Stomach (tissue), 9 donors: ENCODE data around the gene KRAS. TPM values are rescaled to one million over a fixed set of nuclear protein-coding genes. Genes with fewer than 3 reads are reported as not detected.

Experiments
- DNase-seq, 2 donors: peaks; one replicate each; pipeline versions ENCODE4 v3.0.0 to v3.0.0-alpha.2; 2013 to 2019
- H3K27ac ChIP-seq, 5 donors: fragments of 200-600 bp in 4 of 5; sonication (generic) in 4 of 5; one replicate each; pipeline ENCODE4 v1.5.1; 2013 to 2019; ENCODE audit warnings: mild to moderate bottlenecking in 1 of 5, moderate library complexity in 1 of 5
- H3K27me3 ChIP-seq, 3 donors: fragments of 200-600 bp; sonication (generic); one replicate each; pipeline ENCODE4 v1.5.1; 2017 to 2019; ENCODE audit warnings: mixed run types in 1 of 3
- H3K36me3 ChIP-seq, 4 donors: fragments of 200-600 bp; sonication (generic); 1 replicate in 3 of 4; 2 replicates in 1 of 4; pipeline ENCODE4 v1.5.1; 2016 to 2019
- H3K4me1 ChIP-seq, 4 donors: fragments of 200-600 bp; sonication (generic); one replicate each; pipeline ENCODE4 v1.5.1; 2016 to 2019
- H3K4me3 ChIP-seq, 4 donors: fragments of 200-600 bp; sonication (generic) in 3 of 4; one replicate each; pipeline ENCODE4 v1.5.1; 2016 to 2019; ENCODE audit warnings: mild to moderate bottlenecking in 1 of 4
- H3K9me3 ChIP-seq, 4 donors: fragments of 200-600 bp; sonication (generic); one replicate each; pipeline ENCODE4 v1.5.1; 2016 to 2019
- EP300 ChIP-seq: sonication (generic); formaldehyde crosslinking; IDR thresholded peaks from one replicate; pipeline ENCODE4 v1.6.1; 2017; ENCODE audit warnings: antibody characterized with exemption
- POLR2A ChIP-seq, 4 donors: fragments of 450-650 bp; IDR thresholded peaks; one replicate each; pipeline ENCODE4 v1.6.1; 2016; ENCODE audit warnings: antibody characterized with exemption in 4 of 4, control low read depth in 2 of 4, mild to moderate bottlenecking in 1 of 4, moderate library complexity in 1 of 4
- POLR2AphosphoS5 ChIP-seq, 3 donors: sonication (generic); formaldehyde crosslinking; IDR thresholded peaks; one replicate each; pipeline ENCODE4 v1.6.1; 2016; ENCODE audit warnings: antibody characterized with exemption in 3 of 3
- WGBS, 5 donors: extraction: QIAGEN DNeasy Blood & Tissue Kit in 3 of 5; methylation state at CpG; one replicate each; pipeline versions ENCODE4 v1.1.5 to v1.1.7; 2013 to 2018; 5-methylcytosine and 5-hydroxymethylcytosine counted together
- intact Hi-C: fragments of 100-400 bp; cut with DNase I; formaldehyde crosslinking; loops from one replicate; pipeline ENCODE4 v1.15.1; 2023; ENCODE audit warnings: low total_unique reads
- polyA plus RNA-seq, 3 donors: library from polyadenylated mRNA; stranded (reverse); fragments of 200-250 nt; gene quantifications; one replicate each; pipeline ENCODE4 v1.2.3, GENCODE V29; 2013
- total RNA-seq, 5 donors: library from RNA; depleted of rRNA; stranded (reverse); fragments of >200 nt; gene quantifications; one replicate each; pipeline versions ENCODE4 v1.1.0 to v1.2.3, GENCODE V29; 2014 to 2016
- TF ChIP-seq, protein P1 (sequence below), 7 experiments: fragments of 450-650 bp in 4 of 7; fragments of 200-600 bp in 3 of 7; sonication (generic) in 3 of 7; IDR thresholded peaks; one replicate each; pipeline ENCODE4 v1.5.1; 2016 to 2019; ENCODE audit warnings: antibody characterized with exemption in 7 of 7, control low read depth in 2 of 7, mild to moderate bottlenecking in 1 of 7
- donor health status: healthy with polysubstance abuse.
- donor health status: Bipolar disorder and iron deficiency.
- donor health status: healthy.

KRAS gene
- total and polyA plus RNA-seq, 8 donors = 6.6 to 75.3 (median 17.6) TPM

DNA sequence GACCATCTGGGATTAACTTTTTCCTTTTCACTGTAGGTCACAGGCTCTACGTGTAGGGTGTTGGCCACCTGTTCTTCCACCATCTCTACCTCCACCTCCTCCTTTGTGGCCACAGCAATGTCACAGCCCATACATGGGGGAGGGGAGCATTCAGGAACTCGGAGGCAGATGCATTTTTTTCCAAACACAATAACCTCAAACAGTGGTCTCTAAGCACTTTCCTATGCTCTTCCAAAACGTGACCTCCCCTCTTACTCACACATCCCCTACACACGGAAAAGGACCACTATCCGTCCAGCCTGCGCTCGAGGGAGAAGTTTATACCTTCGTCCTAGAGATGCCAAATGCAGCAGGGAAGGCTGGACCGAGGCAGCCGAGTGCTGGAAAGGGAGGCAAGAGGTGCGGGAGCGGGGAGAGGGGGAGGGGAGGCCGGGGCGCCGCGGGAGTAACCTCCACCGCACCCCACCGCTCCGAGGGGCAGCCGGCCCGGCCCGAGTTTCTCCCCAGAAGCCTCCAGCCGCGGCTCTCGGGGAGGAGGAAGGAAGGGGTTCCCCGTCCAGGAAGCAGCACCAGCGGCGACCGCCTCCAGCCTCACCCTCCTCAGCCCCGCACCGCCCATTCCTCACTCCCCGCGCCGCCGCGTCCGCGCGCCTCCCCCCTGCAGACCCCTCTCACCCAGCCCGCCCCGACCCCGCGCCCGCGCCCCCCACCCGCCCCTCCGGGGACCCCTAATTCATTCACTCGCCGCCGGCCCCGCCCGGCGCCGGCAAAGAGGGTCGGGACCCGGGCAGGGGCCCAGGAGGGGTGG is 594 bp downstream of the KRAS start:
- TF ChIP-seq POLR2AphosphoS5 (IDR thresholded peaks at IDR 0.05) (peak in 2 of 3 donors; percentile 34 to 38), EP300 (no peak)
- TF ChIP-seq, protein P1, sequence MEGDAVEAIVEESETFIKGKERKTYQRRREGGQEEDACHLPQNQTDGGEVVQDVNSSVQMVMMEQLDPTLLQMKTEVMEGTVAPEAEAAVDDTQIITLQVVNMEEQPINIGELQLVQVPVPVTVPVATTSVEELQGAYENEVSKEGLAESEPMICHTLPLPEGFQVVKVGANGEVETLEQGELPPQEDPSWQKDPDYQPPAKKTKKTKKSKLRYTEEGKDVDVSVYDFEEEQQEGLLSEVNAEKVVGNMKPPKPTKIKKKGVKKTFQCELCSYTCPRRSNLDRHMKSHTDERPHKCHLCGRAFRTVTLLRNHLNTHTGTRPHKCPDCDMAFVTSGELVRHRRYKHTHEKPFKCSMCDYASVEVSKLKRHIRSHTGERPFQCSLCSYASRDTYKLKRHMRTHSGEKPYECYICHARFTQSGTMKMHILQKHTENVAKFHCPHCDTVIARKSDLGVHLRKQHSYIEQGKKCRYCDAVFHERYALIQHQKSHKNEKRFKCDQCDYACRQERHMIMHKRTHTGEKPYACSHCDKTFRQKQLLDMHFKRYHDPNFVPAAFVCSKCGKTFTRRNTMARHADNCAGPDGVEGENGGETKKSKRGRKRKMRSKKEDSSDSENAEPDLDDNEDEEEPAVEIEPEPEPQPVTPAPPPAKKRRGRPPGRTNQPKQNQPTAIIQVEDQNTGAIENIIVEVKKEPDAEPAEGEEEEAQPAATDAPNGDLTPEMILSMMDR (IDR thresholded peaks at IDR 0.05) = no peak
- peak; percentile 62 to 86 for DNase-seq
- Histone ChIP-seq H3K36me3 (peaks cover 0 to 3% (median 0%) of the 10 kb centered on the region in 4 donors), H3K4me3 (peak overlapping the region; percentile 74 to 100 (median 86)), H3K27ac (peak overlapping the region; percentile 96 to 100 (median 98)), H3K4me1 (peaks cover 7 to 67% (median 44%) of the 10 kb centered on the region in 4 donors), H3K27me3 (no peaks in the 10 kb centered on the region), H3K9me3 (no peaks in the 10 kb centered on the region)
- intact Hi-C loops = loop anchor here (5.0 kb wide), 1 partner anchor 132 kb away; no protein-coding TSS in a partner anchor
- WGBS, 5 donors = 1% methylated on average over 28 to 56 of the region's 56 CpGs

DNA sequence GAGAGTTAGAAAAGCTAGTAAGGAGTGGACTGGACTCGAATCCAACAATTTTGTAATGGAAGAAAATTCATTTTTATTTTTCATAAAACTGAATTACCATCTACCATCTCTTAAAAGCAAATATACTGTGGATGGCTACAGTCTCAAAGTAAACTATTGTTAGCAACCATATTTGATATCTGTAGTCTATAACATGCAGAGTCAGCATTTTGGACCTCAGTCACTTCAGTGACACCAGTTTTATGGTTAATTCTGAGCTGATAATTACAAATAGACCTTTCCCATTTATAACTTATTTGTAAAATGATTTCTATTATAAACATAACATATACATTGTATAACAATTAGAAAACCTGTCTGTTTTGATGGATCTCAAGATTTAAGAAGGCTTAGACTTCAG is 2.0 kb downstream of the KRAS start:
- TF ChIP-seq, protein P1 (IDR thresholded peaks at IDR 0.05) = no peak
- TF ChIP-seq POLR2AphosphoS5 (IDR thresholded peaks at IDR 0.05) = no peak
- no peak for TF ChIP-seq POLR2A (IDR thresholded peaks at IDR 0.05)
- no peak for TF ChIP-seq EP300
- intact Hi-C loops = no loop called here
- Histone ChIP-seq H3K27ac (no peak overlapping the region), H3K27me3 (no peaks in the 10 kb centered on the region), H3K4me1 (peaks cover 5 to 67% (median 38%) of the 10 kb centered on the region in 4 donors), H3K36me3 (peaks cover 0 to 12% (median 2%) of the 10 kb centered on the region in 4 donors), H3K9me3 (no peaks in the 10 kb centered on the region), H3K4me3 (peak overlapping the region in 1 of 4 donors; percentile 74)
- no peak for DNase-seq
- 95 to 100% (median 97%) methylated on average over 1 of the region's 1 CpG for WGBS, 5 donors

DNA sequence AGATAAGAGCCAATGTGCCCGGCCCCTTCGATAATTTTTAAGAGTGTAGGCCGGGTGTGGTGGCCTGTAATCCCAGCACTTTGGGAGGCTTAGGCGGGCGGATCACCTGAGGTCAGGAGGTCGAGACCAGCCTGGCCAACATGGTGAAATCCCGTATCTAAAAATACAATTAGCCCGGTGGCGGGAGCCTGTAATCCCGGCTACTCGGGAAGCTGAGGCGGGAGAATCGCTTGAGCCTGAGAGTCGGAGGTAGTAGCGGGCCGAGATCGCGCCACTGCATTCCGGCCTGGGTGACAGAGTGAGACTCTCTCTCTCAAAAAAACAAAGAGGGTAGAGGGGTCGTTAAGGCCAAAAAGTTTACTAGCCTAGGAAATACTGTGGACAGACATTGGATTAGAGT is 2.6 kb downstream of the KRAS start:
- intact Hi-C loops = no loop called here
- Histone ChIP-seq H3K27me3 (no peaks in the 10 kb centered on the region), H3K27ac (no peak overlapping the region), H3K4me1 (peaks cover 0 to 67% (median 41%) of the 10 kb centered on the region in 4 donors), H3K36me3 (peaks cover 0 to 15% (median 2%) of the 10 kb centered on the region in 4 donors), H3K9me3 (no peaks in the 10 kb centered on the region), H3K4me3 (no peak overlapping the region)
- TF ChIP-seq POLR2AphosphoS5 (IDR thresholded peaks at IDR 0.05) (no peak), POLR2A (IDR thresholded peaks at IDR 0.05) (no peak), EP300 (no peak)
- TF ChIP-seq, protein P1 (IDR thresholded peaks at IDR 0.05) = no peak
- WGBS, 5 donors = 94 to 97% (median 96%) methylated on average over 20 of the region's 20 CpGs
- DNase-seq = no peak

DNA sequence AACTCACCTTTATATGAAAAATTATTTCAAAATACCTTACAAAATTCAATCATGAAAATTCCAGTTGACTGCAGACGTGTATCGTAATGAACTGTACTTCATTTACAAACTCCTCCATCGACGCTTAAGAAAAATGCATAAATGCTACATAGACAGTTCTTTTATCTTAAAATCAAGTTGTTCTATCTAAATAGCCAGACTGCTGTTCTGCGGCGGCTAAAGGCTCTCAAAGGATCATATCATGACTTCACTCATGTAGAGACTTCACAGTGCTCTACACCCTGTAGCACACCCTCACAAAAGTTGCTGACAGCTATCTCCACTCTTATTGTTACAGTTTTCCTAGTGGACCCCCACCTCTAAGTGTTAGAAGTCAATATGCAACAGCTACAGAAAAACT is 5.2 kb downstream of the KRAS start:
- TF ChIP-seq EP300 = no peak
- TF ChIP-seq, protein P1 (IDR thresholded peaks at IDR 0.05) = no peak
- TF ChIP-seq POLR2A (IDR thresholded peaks at IDR 0.05) = no peak
- TF ChIP-seq POLR2AphosphoS5 (IDR thresholded peaks at IDR 0.05) = no peak
- H3K36me3 ChIP-seq = peaks cover 0 to 18% (median 2%) of the 10 kb centered on the region in 4 donors
- no peak for DNase-seq
- intact Hi-C loops = no loop called here
- H3K27me3 ChIP-seq = no peaks in the 10 kb centered on the region
- H3K4me1 ChIP-seq = peaks cover 0 to 85% (median 44%) of the 10 kb centered on the region in 4 donors
- WGBS, 5 donors = 92 to 96% (median 95%) methylated on average over 6 of the region's 6 CpGs
- H3K9me3 ChIP-seq = no peaks in the 10 kb centered on the region
- H3K27ac ChIP-seq = no peak overlapping the region
- no peak overlapping the region for H3K4me3 ChIP-seq
